ENCODE measurements around the gene SUMF1. TPM values are rescaled to one million over a fixed set of nuclear protein-coding genes. Genes with fewer than 3 reads are reported as not detected.

The SUMF1 gene
- total and polyA plus RNA-seq, 2 of the 13 experiments (the other 11 are each of a cell fraction or from before 2014, with no cell fraction given): 18.5 to 28.9 TPM

DNA sequence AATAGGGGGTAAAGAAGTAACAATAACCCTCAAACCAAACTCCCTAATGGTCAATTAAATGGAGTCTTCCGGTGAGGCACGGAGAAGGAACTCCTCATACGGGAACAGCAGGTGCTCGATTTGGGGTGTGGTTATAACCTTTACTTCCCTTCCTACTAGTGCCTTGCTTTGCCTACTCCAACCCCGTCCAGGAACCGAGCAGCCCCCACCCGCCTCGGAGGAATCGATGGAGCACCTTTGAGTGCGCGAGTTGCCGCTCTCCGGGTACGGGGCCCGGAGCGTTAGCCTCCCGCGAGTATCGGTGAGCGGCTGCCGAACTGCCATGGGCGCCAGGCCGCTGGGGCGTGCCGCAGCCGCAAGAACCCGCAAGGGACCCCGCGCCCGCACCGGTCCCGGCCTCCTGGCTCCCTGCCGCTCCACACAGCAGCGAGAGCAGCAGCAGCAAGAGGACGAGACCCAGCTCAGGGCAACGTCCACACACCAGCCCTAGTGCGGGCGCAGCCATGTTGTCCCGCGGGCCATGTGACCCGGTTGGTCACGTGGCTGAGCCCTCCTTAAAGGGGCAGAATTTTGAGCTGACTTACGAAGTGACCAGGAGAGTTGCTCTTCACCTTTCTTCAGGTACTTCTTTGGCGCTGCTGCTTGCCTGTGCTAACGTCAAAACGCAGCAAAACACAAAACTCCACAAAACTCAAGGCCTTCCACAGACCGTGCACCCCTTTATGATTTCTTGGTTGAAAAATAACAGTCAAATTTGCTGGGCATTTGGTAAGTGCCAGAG lies at the start of gene SUMF1 (continued):
- TF ChIP-seq ERF (CRISPR knock-in tag; IDR thresholded peaks at IDR 0.05): peak; percentile 90
- TF ChIP-seq, protein P1, sequence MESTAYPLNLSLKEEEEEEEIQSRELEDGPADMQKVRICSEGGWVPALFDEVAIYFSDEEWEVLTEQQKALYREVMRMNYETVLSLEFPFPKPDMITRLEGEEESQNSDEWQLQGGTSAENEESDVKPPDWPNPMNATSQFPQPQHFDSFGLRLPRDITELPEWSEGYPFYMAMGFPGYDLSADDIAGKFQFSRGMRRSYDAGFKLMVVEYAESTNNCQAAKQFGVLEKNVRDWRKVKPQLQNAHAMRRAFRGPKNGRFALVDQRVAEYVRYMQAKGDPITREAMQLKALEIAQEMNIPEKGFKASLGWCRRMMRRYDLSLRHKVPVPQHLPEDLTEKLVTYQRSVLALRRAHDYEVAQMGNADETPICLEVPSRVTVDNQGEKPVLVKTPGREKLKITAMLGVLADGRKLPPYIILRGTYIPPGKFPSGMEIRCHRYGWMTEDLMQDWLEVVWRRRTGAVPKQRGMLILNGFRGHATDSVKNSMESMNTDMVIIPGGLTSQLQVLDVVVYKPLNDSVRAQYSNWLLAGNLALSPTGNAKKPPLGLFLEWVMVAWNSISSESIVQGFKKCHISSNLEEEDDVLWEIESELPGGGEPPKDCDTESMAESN (CRISPR knock-in tag; conservative IDR thresholded peaks at IDR 0.05): peak; percentile 86
- TF ChIP-seq ZNF136 (CRISPR knock-in tag; IDR thresholded peaks at IDR 0.05; ENCODE audit: low read depth): no peak
- peak; percentile 88; the same call in 1 of the 2 replicates for TF ChIP-seq SALL2 (CRISPR knock-in tag; IDR thresholded peaks at IDR 0.05)
- no peak for TF ChIP-seq THYN1 (CRISPR knock-in tag; IDR thresholded peaks at IDR 0.05; ENCODE audit: borderline replicate concordance, low read depth)
- TF ChIP-seq POLR2AphosphoS5 (IDR thresholded peaks at IDR 0.05; ENCODE audit: low read depth, low read length): peak; percentile 86
- no peak for TF ChIP-seq SP2 (CRISPR knock-in tag; IDR thresholded peaks at IDR 0.05)
- TF ChIP-seq CBX5 (CRISPR knock-in tag; IDR thresholded peaks at IDR 0.05; ENCODE audit: borderline replicate concordance): peak; percentile 69; the same call in 1 of the 2 replicates
- 0 out of 2 replicates have a peak, but pooled peaks have one; percentile 37 for TF ChIP-seq ZFYVE20 (CRISPR knock-in tag; IDR thresholded peaks at IDR 0.05; ENCODE audit: borderline replicate concordance, low read depth)
- TF ChIP-seq, protein P2, sequence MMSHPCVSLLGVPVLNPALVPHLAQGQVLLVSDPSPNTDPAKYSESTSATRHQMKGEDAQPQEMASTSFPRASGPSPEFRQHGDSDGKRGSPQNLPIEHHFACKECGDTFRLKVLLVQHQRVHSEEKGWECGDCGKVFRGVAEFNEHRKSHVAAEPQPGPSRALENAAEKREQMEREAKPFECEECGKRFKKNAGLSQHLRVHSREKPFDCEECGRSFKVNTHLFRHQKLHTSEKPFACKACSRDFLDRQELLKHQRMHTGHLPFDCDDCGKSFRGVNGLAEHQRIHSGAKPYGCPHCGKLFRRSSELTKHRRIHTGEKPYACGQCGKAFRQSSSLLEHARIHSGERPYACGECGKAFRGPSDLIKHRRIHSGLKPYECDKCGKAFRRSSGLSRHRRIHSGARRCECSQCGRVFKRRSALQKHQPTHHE (CRISPR knock-in tag; IDR thresholded peaks at IDR 0.05; ENCODE audit: borderline replicate concordance): peak; percentile 91
- TF ChIP-seq LCORL (IDR thresholded peaks at IDR 0.05): no peak
- TF ChIP-seq LCORL (CRISPR knock-in tag; IDR thresholded peaks at IDR 0.05): peak; percentile 57; the same call in 1 of the 2 replicates
- TF ChIP-seq, protein P3, sequence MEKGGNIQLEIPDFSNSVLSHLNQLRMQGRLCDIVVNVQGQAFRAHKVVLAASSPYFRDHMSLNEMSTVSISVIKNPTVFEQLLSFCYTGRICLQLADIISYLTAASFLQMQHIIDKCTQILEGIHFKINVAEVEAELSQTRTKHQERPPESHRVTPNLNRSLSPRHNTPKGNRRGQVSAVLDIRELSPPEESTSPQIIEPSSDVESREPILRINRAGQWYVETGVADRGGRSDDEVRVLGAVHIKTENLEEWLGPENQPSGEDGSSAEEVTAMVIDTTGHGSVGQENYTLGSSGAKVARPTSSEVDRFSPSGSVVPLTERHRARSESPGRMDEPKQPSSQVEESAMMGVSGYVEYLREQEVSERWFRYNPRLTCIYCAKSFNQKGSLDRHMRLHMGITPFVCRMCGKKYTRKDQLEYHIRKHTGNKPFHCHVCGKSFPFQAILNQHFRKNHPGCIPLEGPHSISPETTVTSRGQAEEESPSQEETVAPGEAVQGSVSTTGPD (CRISPR knock-in tag; IDR thresholded peaks at IDR 0.05): no peak
- TF ChIP-seq CC2D1A (CRISPR knock-in tag; IDR thresholded peaks at IDR 0.05): no peak
- TF ChIP-seq, protein P4, sequence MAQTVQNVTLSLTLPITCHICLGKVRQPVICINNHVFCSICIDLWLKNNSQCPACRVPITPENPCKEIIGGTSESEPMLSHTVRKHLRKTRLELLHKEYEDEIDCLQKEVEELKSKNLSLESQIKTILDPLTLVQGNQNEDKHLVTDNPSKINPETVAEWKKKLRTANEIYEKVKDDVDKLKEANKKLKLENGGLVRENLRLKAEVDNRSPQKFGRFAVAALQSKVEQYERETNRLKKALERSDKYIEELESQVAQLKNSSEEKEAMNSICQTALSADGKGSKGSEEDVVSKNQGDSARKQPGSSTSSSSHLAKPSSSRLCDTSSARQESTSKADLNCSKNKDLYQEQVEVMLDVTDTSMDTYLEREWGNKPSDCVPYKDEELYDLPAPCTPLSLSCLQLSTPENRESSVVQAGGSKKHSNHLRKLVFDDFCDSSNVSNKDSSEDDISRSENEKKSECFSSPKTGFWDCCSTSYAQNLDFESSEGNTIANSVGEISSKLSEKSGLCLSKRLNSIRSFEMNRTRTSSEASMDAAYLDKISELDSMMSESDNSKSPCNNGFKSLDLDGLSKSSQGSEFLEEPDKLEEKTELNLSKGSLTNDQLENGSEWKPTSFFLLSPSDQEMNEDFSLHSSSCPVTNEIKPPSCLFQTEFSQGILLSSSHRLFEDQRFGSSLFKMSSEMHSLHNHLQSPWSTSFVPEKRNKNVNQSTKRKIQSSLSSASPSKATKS (CRISPR knock-in tag; IDR thresholded peaks at IDR 0.05): peak; percentile 92
- TF ChIP-seq RBM22 (optimal IDR thresholded peaks at IDR 0.05; ENCODE audit: low read length): no peak
- TF ChIP-seq MED1 (CRISPR knock-in tag; IDR thresholded peaks at IDR 0.05): peak; percentile 74
- TF ChIP-seq, protein P5, sequence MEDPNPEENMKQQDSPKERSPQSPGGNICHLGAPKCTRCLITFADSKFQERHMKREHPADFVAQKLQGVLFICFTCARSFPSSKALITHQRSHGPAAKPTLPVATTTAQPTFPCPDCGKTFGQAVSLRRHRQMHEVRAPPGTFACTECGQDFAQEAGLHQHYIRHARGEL (CRISPR knock-in tag; IDR thresholded peaks at IDR 0.05): no peak
- TF ChIP-seq ZNF24 (IDR thresholded peaks at IDR 0.05): no peak
- TF ChIP-seq KAT8 (CRISPR knock-in tag; IDR thresholded peaks at IDR 0.05): peak; percentile 100
- TF ChIP-seq NR2C2 (CRISPR knock-in tag; IDR thresholded peaks at IDR 0.05; ENCODE audit: borderline replicate concordance): peak; percentile 72; the same call in 1 of the 2 replicates
